H9 (cell line): Measurements from ENCODE around the gene GNB4. TPM values are rescaled to one million over a fixed set of nuclear protein-coding genes. Genes with fewer than 3 reads are reported as not detected.

Experiments used
- DNase-seq: peaks from one replicate; pipeline ENCODE4 v3.0.0-alpha.2; 2017
- H2AFZ ChIP-seq: one replicate; pipeline ENCODE4 v1.6.1; 2013; ENCODE audit warnings: mild to moderate bottlenecking, low read length, control low read depth, moderate library complexity
- H2AK5ac ChIP-seq: 2 replicates; pipeline ENCODE4 v1.6.1; 2013; ENCODE audit warnings: low read length, control low read depth, mixed read lengths; ENCODE audit not compliant: insufficient read length
- H2BK120ac ChIP-seq: one replicate; pipeline ENCODE4 v1.6.1; 2013; ENCODE audit warnings: low read depth, mild to moderate bottlenecking, low read length, control low read depth, inconsistent platforms; ENCODE audit not compliant: poor library complexity, severe bottlenecking
- H2BK12ac ChIP-seq: 2 replicates; pipeline ENCODE4 v1.6.1; 2013; ENCODE audit warnings: low read length, control low read depth, mixed read lengths, low read depth; ENCODE audit not compliant: insufficient read length
- H2BK15ac ChIP-seq: 2 replicates; pipeline ENCODE4 v1.6.1; 2013; ENCODE audit warnings: low read depth, low read length, control low read depth
- H2BK20ac ChIP-seq: one replicate; pipeline ENCODE4 v1.6.1; 2013; ENCODE audit warnings: low read depth, mild to moderate bottlenecking, low read length, control low read depth, inconsistent platforms; ENCODE audit not compliant: poor library complexity, severe bottlenecking
- H2BK5ac ChIP-seq: 2 replicates; pipeline ENCODE4 v1.6.1; 2013; ENCODE audit warnings: low read length, control low read depth, mixed read lengths; ENCODE audit not compliant: insufficient read length
- H3K14ac ChIP-seq: 2 replicates; pipeline ENCODE4 v1.6.1; 2013; ENCODE audit warnings: low read length, control low read depth; ENCODE audit not compliant: insufficient read depth
- H3K18ac ChIP-seq: 2 replicates; pipeline ENCODE4 v1.6.1; 2013; ENCODE audit warnings: low read depth, mild to moderate bottlenecking, mixed read lengths, low read length, control low read depth; ENCODE audit not compliant: insufficient read length
- H3K23ac ChIP-seq: 2 replicates; pipeline ENCODE4 v1.6.1; 2013; ENCODE audit warnings: low read length, control low read depth, mixed read lengths, low read depth; ENCODE audit not compliant: insufficient read length
- H3K23me2 ChIP-seq: 2 replicates; pipeline ENCODE4 v1.6.1; 2013; ENCODE audit warnings: low read depth, mild to moderate bottlenecking, mixed read lengths, low read length, control low read depth; ENCODE audit not compliant: insufficient read length, poor library complexity, severe bottlenecking
- H3K27ac ChIP-seq: 2 replicates; pipeline ENCODE4 v1.5.1; 2013; ENCODE audit warnings: low read length, control low read depth, mixed read lengths, low read depth; ENCODE audit not compliant: insufficient read length
- H3K27me3 ChIP-seq: 2 replicates; pipeline ENCODE4 v1.6.1; 2013; ENCODE audit warnings: low read length, control low read depth, inconsistent platforms; ENCODE audit not compliant: insufficient read depth
- H3K4ac ChIP-seq: 2 replicates; pipeline ENCODE4 v1.6.1; 2013; ENCODE audit warnings: low read depth, mild to moderate bottlenecking, control low read depth, inconsistent platforms, low read length, moderate library complexity
- H3K4me1 ChIP-seq: 2 replicates; pipeline ENCODE4 v1.6.1; 2013; ENCODE audit warnings: low read length, control low read depth, inconsistent platforms; ENCODE audit not compliant: insufficient read depth
- H3K4me2 ChIP-seq: 2 replicates; pipeline ENCODE4 v1.6.1; 2013; ENCODE audit warnings: low read length, control low read depth, mixed read lengths; ENCODE audit not compliant: insufficient read length, insufficient read depth
- H3K56ac ChIP-seq: 2 replicates; pipeline ENCODE4 v1.6.1; 2013; ENCODE audit warnings: low read depth, mild to moderate bottlenecking, mixed read lengths, low read length, control low read depth; ENCODE audit not compliant: insufficient read length
- H3K79me1 ChIP-seq: 2 replicates; pipeline ENCODE4 v1.6.1; 2013; ENCODE audit warnings: low read depth, mild to moderate bottlenecking, moderate library complexity, low read length, control low read depth, inconsistent platforms; ENCODE audit not compliant: insufficient read depth, poor library complexity, severe bottlenecking
- H3K79me2 ChIP-seq: 2 replicates; pipeline ENCODE4 v1.6.1; 2013; ENCODE audit warnings: low read length, control low read depth, inconsistent platforms; ENCODE audit not compliant: insufficient read depth
- H3K9ac ChIP-seq: 2 replicates; pipeline ENCODE4 v1.6.1; 2013; ENCODE audit warnings: low read length, control low read depth, mixed read lengths; ENCODE audit not compliant: insufficient read length; ENCODE audit errors: extremely low read depth
- H3K9me3 ChIP-seq: one replicate; pipeline ENCODE4 v1.6.1; 2013; ENCODE audit warnings: low read depth, low read length, inconsistent platforms; ENCODE audit not compliant: control insufficient read depth
- H3T11ph ChIP-seq: one replicate; pipeline ENCODE4 v1.6.1; 2013; ENCODE audit warnings: mild to moderate bottlenecking, low read length, control low read depth, inconsistent platforms
- H4K20me1 ChIP-seq: one replicate; pipeline ENCODE4 v1.6.1; 2013; ENCODE audit not compliant: control insufficient read depth, insufficient read length, insufficient read depth
- H4K5ac ChIP-seq: 2 replicates; pipeline ENCODE4 v1.6.1; 2013; ENCODE audit warnings: low read depth, mild to moderate bottlenecking, mixed read lengths, low read length, control low read depth; ENCODE audit not compliant: insufficient read length
- H4K8ac ChIP-seq: replicated peaks from 2 replicates; pipeline ENCODE4 v1.6.1; 2013; ENCODE audit warnings: low read length, control low read depth, mixed read lengths, low read depth; ENCODE audit not compliant: insufficient read length
- H4K91ac ChIP-seq: 2 replicates; pipeline ENCODE4 v1.6.1; 2013; ENCODE audit warnings: low read depth, mild to moderate bottlenecking, moderate library complexity, mixed read lengths, low read length, control low read depth; ENCODE audit not compliant: insufficient read length
- H3K27ac Mint-ChIP-seq, 3 experiments: 2 replicates in 2 of 3; 3 replicates in 1 of 3; pipeline ENCODE4 v1.8.0; 2020 to 2021; ENCODE audit warnings: mixed read lengths in 3 of 3, mild to moderate bottlenecking in 1 of 3, moderate library complexity in 1 of 3
- H3K27me3 Mint-ChIP-seq: 2 replicates; pipeline ENCODE4 v1.8.0; 2021; ENCODE audit warnings: low read depth, mild to moderate bottlenecking, moderate library complexity, mixed read lengths
- H3K36me3 Mint-ChIP-seq, 3 experiments: 2 replicates in 2 of 3; 3 replicates in 1 of 3; pipeline ENCODE4 v1.8.0; 2020 to 2021; ENCODE audit warnings: low read depth in 3 of 3, mixed read lengths in 3 of 3; ENCODE audit not compliant: insufficient read depth in 1 of 3
- H3K4me1 Mint-ChIP-seq, 2 experiments: 2 replicates each; pipeline ENCODE4 v1.8.0; 2020; ENCODE audit warnings: mixed read lengths in 2 of 2
- H3K4me3 Mint-ChIP-seq, 2 experiments: 2 replicates in 1 of 2; 3 replicates in 1 of 2; pipeline ENCODE4 v1.8.0; 2020 to 2021; ENCODE audit warnings: mild to moderate bottlenecking in 2 of 2, mixed read lengths in 2 of 2, moderate library complexity in 1 of 2
- H3K9me3 Mint-ChIP-seq, 2 experiments: 2 replicates in 1 of 2; 3 replicates in 1 of 2; pipeline ENCODE4 v1.8.0; 2020; ENCODE audit warnings: mild to moderate bottlenecking in 2 of 2, mixed read lengths in 2 of 2, moderate library complexity in 1 of 2
- whole genome bisulfite sequencing: extraction: QIAGEN DNeasy Blood & Tissue Kit; methylation state at CpG from one replicate; pipeline ENCODE4 v1.1.7; 2013; ENCODE audit warnings: missing lambda C conversion rate, low lambda C conversion rate, mixed read lengths; ENCODE audit not compliant: insufficient read length; ENCODE audit errors: extremely low coverage; 5-methylcytosine and 5-hydroxymethylcytosine counted together
- total RNA-seq: library from RNA; stranded (reverse); gene quantifications from 2 replicates; pipeline ENCODE4 v1.2.1, GENCODE V29; 2021
- TF ChIP-seq, protein P1 (sequence below): fragments of 200-600 bp; sonication (generic); conservative IDR thresholded peaks from 3 replicates; pipeline ENCODE4 v1.8.0; 2021; ENCODE audit warnings: antibody characterized with exemption, mild to moderate bottlenecking

The GNB4 gene
- total RNA-seq, 1 experiment from 2014 or later: 25.0 TPM

GRCh38 chr3:179416681-179417080 lies 34.6 kb downstream of the GNB4 start:
- H2BK120ac ChIP-seq: no peak overlapping the region
- H2BK20ac ChIP-seq: no peak overlapping the region
- H4K91ac ChIP-seq: no peak overlapping the region
- WGBS: no CpG with 5 or more reads among the region's 2 CpGs
- H2BK15ac ChIP-seq: no peak overlapping the region
- H3K4ac ChIP-seq: no peak overlapping the region
- H2BK12ac ChIP-seq: no peak overlapping the region
- no peaks in the 10 kb centered on the region for H3K79me1 ChIP-seq
- H3K23me2 ChIP-seq: no peaks in the 10 kb centered on the region
- H2AK5ac ChIP-seq: no peak overlapping the region
- no peak overlapping the region for H2AFZ ChIP-seq
- H3K27me3 ChIP-seq: no peaks in the 10 kb centered on the region
- H3K27ac ChIP-seq: no peak overlapping the region
- no peak overlapping the region for H2BK5ac ChIP-seq
- Mint-ChIP-seq H3K27me3 (no peaks in the 10 kb centered on the region), H3K36me3 (peaks cover 2 to 9% (median 7%) of the 10 kb centered on the region in 3 experiments; a peak in 2 of 7 replicates), H3K27ac (no peak overlapping the region), H3K4me3 (no peak overlapping the region), H3K9me3 (no peaks in the 10 kb centered on the region), H3K4me1 (no peaks in the 10 kb centered on the region)
- no peak overlapping the region for H3T11ph ChIP-seq
- no peak overlapping the region for H3K23ac ChIP-seq
- DNase-seq: no peak
- H4K8ac ChIP-seq: no peak overlapping the region
- no peak overlapping the region for H3K9ac ChIP-seq
- no peak overlapping the region for H4K5ac ChIP-seq
- H3K79me2 ChIP-seq: no peaks in the 10 kb centered on the region
- H3K18ac ChIP-seq: no peak overlapping the region
- no peaks in the 10 kb centered on the region for H3K4me1 ChIP-seq
- no peak overlapping the region for H3K4me2 ChIP-seq
- TF ChIP-seq, protein P1, sequence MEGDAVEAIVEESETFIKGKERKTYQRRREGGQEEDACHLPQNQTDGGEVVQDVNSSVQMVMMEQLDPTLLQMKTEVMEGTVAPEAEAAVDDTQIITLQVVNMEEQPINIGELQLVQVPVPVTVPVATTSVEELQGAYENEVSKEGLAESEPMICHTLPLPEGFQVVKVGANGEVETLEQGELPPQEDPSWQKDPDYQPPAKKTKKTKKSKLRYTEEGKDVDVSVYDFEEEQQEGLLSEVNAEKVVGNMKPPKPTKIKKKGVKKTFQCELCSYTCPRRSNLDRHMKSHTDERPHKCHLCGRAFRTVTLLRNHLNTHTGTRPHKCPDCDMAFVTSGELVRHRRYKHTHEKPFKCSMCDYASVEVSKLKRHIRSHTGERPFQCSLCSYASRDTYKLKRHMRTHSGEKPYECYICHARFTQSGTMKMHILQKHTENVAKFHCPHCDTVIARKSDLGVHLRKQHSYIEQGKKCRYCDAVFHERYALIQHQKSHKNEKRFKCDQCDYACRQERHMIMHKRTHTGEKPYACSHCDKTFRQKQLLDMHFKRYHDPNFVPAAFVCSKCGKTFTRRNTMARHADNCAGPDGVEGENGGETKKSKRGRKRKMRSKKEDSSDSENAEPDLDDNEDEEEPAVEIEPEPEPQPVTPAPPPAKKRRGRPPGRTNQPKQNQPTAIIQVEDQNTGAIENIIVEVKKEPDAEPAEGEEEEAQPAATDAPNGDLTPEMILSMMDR: no peak
- H4K20me1 ChIP-seq: no peaks in the 10 kb centered on the region
- no peak overlapping the region for H3K56ac ChIP-seq
- no peak overlapping the region for H3K14ac ChIP-seq
- no peaks in the 10 kb centered on the region for H3K9me3 ChIP-seq
